MCF 10A (cell line): ENCODE results near the gene PLEKHF1. TPM values are rescaled to one million over a fixed set of nuclear protein-coding genes. Genes with fewer than 3 reads are reported as not detected.

Source experiments
- BruUV-seq: library from RNA; stranded (reverse); fragments of 400-500 nt; replicated peaks from 2 replicates; lab custom pipeline; 2021; lab: Mats Ljungman, UMichigan
- CTCF ChIA-PET: fragments of 300-600 bp; sonication (Branson Sonifier 250); formaldehyde crosslinking; extraction: SDS; loops from one replicate; lab custom pipeline; 2021; ENCODE audit warnings: antibody characterized with exemption, inconsistent platforms; lab: Yijun Ruan, JAX
- POLR2A ChIA-PET: fragments of 300-600, 350-650 bp; sonication (Branson Sonifier 250); formaldehyde crosslinking; extraction: SDS; loops from one replicate; lab custom pipeline; 2020; ENCODE audit warnings: antibody characterized with exemption, inconsistent platforms; lab: Yijun Ruan, JAX
- DNase-seq: peaks from one replicate; pipeline ENCODE4 v3.0.0-alpha.2; 2018; ENCODE audit not compliant: unreplicated experiment
- H3K27ac Mint-ChIP-seq: one replicate; pipeline ENCODE4 v1.8.0; 2022; ENCODE audit warnings: mild to moderate bottlenecking, low read depth, mixed read lengths; ENCODE audit not compliant: unreplicated experiment
- H3K27me3 Mint-ChIP-seq: one replicate; pipeline ENCODE4 v1.8.0; 2022; ENCODE audit warnings: mixed read lengths; ENCODE audit not compliant: insufficient read depth, unreplicated experiment
- H3K36me3 Mint-ChIP-seq: one replicate; pipeline ENCODE4 v1.8.0; 2022; ENCODE audit warnings: mild to moderate bottlenecking, moderate library complexity, mixed read lengths; ENCODE audit not compliant: insufficient read depth, unreplicated experiment
- H3K4me1 Mint-ChIP-seq: one replicate; pipeline ENCODE4 v1.8.0; 2022; ENCODE audit warnings: mixed read lengths; ENCODE audit not compliant: insufficient read depth, unreplicated experiment
- H3K4me3 Mint-ChIP-seq: one replicate; pipeline ENCODE4 v1.8.0; 2022; ENCODE audit warnings: mild to moderate bottlenecking, moderate library complexity, mixed read lengths; ENCODE audit not compliant: unreplicated experiment
- H3K9me3 Mint-ChIP-seq: one replicate; pipeline ENCODE4 v1.8.0; 2022; ENCODE audit warnings: mixed read lengths; ENCODE audit not compliant: unreplicated experiment
- intact Hi-C: fragments of 100-400 bp; cut with micrococcal nuclease; formaldehyde crosslinking; loops from 2 replicates; pipeline ENCODE4 v1.14.1; 2022
- total RNA-seq: library from RNA; stranded (reverse); gene quantifications from 2 replicates; pipeline ENCODE4 v1.2.3, GENCODE V29; 2022
- TF ChIP-seq, protein P1 (sequence below): fragments of 200-600 bp; IDR thresholded peaks from one replicate; pipeline ENCODE4 v1.8.0; 2022; ENCODE audit warnings: antibody characterized with exemption, mild to moderate bottlenecking; ENCODE audit not compliant: unreplicated experiment

PLEKHF1 gene
- total RNA-seq, 1 experiment from 2014 or later: 2.9 TPM

DNA sequence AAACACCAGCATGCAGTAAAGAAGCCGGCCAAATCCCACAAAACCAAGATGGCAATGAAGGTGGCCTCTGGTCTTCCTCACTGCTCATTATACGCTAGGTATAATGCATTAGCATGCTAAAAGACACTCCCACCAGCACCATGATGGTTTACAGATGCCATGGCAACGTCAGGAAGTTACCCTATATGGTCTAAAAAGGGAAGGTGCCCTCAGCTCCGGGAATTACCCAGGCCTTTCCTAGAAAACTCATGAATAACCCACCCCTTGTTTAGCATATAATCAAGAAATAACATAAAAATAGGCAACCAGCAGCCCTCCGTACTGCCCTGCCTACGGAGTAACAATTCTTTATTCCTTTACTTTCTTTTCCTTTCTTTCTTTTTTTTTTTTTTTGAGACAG, 21.1 kb upstream of the PLEKHF1 start:
- Mint-ChIP-seq H3K27ac (no peak overlapping the region), H3K27me3 (peaks cover 14% of the 10 kb centered on the region), H3K4me1 (peaks cover 20% of the 10 kb centered on the region), H3K4me3 (no peak overlapping the region), H3K9me3 (no peaks in the 10 kb centered on the region), H3K36me3 (peaks cover 6% of the 10 kb centered on the region)
- intact Hi-C loops: no loop called here
- BruUV-seq: no TSS peak
- CTCF ChIA-PET: interaction anchor here (1.1 to 1.5 kb wide), 2 partner anchors 32 to 34 kb away, joined by 3 read pairs; no protein-coding TSS in a partner anchor
- DNase-seq: no peak
- TF ChIP-seq, protein P1, sequence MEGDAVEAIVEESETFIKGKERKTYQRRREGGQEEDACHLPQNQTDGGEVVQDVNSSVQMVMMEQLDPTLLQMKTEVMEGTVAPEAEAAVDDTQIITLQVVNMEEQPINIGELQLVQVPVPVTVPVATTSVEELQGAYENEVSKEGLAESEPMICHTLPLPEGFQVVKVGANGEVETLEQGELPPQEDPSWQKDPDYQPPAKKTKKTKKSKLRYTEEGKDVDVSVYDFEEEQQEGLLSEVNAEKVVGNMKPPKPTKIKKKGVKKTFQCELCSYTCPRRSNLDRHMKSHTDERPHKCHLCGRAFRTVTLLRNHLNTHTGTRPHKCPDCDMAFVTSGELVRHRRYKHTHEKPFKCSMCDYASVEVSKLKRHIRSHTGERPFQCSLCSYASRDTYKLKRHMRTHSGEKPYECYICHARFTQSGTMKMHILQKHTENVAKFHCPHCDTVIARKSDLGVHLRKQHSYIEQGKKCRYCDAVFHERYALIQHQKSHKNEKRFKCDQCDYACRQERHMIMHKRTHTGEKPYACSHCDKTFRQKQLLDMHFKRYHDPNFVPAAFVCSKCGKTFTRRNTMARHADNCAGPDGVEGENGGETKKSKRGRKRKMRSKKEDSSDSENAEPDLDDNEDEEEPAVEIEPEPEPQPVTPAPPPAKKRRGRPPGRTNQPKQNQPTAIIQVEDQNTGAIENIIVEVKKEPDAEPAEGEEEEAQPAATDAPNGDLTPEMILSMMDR: no peak
- POLR2A ChIA-PET: no interaction called here

DNA sequence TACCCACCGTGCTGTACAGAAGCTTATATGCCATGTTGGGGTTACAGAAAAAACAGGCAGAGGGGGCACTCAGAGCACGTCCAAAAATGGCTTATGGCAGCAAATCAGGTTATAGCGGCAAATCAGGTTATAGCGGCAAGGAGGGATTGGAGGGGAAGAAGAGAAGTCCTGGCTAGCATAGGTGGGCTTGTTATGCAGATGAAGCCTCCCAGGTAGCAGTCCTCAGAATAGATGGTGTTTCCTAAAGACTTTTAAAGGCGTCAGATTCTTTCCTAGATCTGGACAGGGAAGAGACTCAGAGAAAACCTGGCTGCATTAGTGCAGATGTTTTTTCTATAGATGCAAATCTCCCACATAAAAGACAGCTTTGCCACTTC, 19.8 kb upstream of the PLEKHF1 start:
- intact Hi-C loops: no loop called here
- DNase-seq: no peak
- Mint-ChIP-seq H3K4me3 (peak overlapping the region; percentile 55), H3K27me3 (peaks cover 14% of the 10 kb centered on the region), H3K36me3 (peaks cover 4% of the 10 kb centered on the region), H3K27ac (no peak overlapping the region), H3K9me3 (no peaks in the 10 kb centered on the region), H3K4me1 (peaks cover 20% of the 10 kb centered on the region)
- TF ChIP-seq, protein P1: no peak
- ChIA-PET POLR2A (interaction anchor here (0.6 to 1.6 kb wide), 6 partner anchors 16 to 200 kb away, joined by 3 to 12 read pairs (median 3); partner anchors contain the start of gene POP4), CTCF (interaction anchor here (0.6 to 4.3 kb wide), 7 partner anchors 15 to 758 kb away, joined by 3 to 25 read pairs (median 3); partner anchors contain the start of gene PLEKHF1)
- no TSS peak for BruUV-seq

DNA sequence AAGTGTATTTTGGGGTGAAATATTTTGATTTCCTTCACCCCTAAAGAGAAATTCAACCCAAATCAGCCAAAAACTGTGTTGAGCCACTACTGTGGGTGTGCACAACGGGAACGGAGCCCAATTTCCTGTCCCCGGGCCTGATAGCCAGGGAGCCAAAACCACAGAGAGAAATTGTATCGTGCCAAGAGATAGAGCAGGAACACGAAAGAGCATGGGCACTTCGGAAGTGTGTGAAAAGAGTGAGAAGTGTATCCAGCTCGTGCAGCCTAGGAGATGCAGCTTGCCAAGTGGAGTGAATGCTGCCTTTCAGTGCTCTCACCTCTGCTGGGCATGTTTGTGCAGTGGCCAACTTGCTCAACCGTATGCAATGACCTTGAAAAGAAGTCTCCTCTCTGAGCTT, 19.4 kb upstream of the PLEKHF1 start:
- H3K4me3 Mint-ChIP-seq: peak overlapping the region; percentile 55
- peak overlapping the region; percentile 46 for H3K27ac Mint-ChIP-seq

DNA sequence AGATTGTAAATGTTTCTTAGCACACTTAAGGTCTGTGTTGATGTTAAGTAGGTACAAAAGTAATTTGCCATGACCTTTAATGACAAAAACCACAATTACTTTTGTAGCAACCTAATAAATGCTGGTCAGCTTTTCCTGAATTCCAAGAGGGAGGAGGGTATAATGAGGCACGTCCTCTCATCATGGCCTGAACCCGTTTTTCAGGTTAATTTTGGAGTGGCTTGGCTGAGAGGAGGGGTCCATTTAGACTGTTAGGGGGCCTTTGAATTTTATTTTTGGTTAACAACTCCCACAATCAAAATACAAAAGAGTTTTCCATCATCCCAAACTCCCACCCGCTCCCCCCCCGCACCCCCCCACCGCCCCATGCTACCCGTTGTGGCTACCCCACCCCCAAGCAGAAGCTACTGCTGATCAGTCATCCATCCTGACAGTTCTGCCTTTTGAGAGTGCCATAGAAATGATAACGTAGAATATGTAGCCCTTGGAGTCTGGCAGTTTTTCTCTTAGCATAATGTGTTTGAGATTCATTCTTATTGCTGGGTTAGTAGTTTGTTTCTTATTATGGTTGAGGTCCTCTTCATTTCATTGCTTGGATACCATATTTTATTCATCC, 14.4 kb upstream of the PLEKHF1 start:
- Mint-ChIP-seq H3K27ac (no peak overlapping the region), H3K27me3 (peaks cover 24% of the 10 kb centered on the region), H3K4me1 (peaks cover 7% of the 10 kb centered on the region), H3K36me3 (no peaks in the 10 kb centered on the region), H3K4me3 (no peak overlapping the region), H3K9me3 (no peaks in the 10 kb centered on the region)
- intact Hi-C loops: no loop called here
- TF ChIP-seq, protein P1: no peak
- ChIA-PET POLR2A (no interaction called here), CTCF (interaction anchor here (0.8 to 1.3 kb wide), 2 partner anchors 40 to 66 kb away, joined by 4 read pairs; no protein-coding TSS in a partner anchor)
- no TSS peak for BruUV-seq
- no peak for DNase-seq

More for the DNA sequence above, 19.4 kb upstream of the PLEKHF1 start:
- H3K36me3 Mint-ChIP-seq: no peaks in the 10 kb centered on the region
- DNase-seq: peak; percentile 89
- TF ChIP-seq, protein P1: no peak
- H3K9me3 Mint-ChIP-seq: no peaks in the 10 kb centered on the region
- ChIA-PET POLR2A (interaction anchor here (0.6 to 1.6 kb wide), 7 partner anchors 16 to 199 kb away, joined by 3 to 12 read pairs (median 3); partner anchors contain the start of genes PLEKHF1 and POP4), CTCF (interaction anchor here (0.6 to 4.3 kb wide), 8 partner anchors 14 to 757 kb away, joined by 3 to 25 read pairs (median 3); partner anchors contain the start of gene PLEKHF1)
- H3K27me3 Mint-ChIP-seq: peaks cover 14% of the 10 kb centered on the region
- BruUV-seq: no TSS peak
- intact Hi-C loops: no loop called here
- peaks cover 20% of the 10 kb centered on the region for H3K4me1 Mint-ChIP-seq
